DND-41 (cell line): ENCODE measurements around the gene EGFLAM.

Source experiments
- EZH2 ChIP-seq: IDR thresholded peaks from 3 replicates; pipeline ENCODE4 v1.6.1; 2012; ENCODE audit warnings: borderline replicate concordance, low read depth, mild to moderate bottlenecking, moderate library complexity, low read length, inconsistent platforms; ENCODE audit not compliant: severe bottlenecking
- TF ChIP-seq, protein P1 (sequence below): IDR thresholded peaks from 2 replicates; pipeline ENCODE4 v1.5.1; 2012; ENCODE audit warnings: borderline replicate concordance, low read length, moderate library complexity, mild to moderate bottlenecking; ENCODE audit not compliant: poor library complexity, severe bottlenecking; ENCODE audit errors: extremely low read depth

DNA sequence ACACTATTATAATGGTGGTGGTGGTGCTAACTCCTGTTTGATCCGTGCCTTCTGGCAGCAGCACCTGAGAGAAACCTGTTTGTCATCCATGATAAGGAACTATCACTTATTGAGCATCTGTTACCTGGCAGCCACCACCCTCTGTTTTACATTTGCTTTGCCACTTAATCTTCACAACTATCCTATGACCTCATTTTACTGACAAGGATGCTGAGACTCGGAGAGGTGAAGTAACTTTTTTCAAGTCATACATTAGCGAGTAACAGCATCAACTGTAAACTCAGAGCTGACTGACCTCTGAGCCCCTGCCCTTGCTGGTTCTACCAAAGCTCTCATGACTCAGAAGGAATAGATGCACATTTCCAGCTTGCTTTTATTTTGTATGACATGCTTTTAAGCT is 81.1 kb downstream of the EGFLAM start:
- TF ChIP-seq, protein P1, sequence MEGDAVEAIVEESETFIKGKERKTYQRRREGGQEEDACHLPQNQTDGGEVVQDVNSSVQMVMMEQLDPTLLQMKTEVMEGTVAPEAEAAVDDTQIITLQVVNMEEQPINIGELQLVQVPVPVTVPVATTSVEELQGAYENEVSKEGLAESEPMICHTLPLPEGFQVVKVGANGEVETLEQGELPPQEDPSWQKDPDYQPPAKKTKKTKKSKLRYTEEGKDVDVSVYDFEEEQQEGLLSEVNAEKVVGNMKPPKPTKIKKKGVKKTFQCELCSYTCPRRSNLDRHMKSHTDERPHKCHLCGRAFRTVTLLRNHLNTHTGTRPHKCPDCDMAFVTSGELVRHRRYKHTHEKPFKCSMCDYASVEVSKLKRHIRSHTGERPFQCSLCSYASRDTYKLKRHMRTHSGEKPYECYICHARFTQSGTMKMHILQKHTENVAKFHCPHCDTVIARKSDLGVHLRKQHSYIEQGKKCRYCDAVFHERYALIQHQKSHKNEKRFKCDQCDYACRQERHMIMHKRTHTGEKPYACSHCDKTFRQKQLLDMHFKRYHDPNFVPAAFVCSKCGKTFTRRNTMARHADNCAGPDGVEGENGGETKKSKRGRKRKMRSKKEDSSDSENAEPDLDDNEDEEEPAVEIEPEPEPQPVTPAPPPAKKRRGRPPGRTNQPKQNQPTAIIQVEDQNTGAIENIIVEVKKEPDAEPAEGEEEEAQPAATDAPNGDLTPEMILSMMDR, result no peak
- no peak for TF ChIP-seq EZH2
